Activated CD4-positive, alpha-beta T cell treated with anti-CD3 and anti-CD28 coated beads, Interleukin-2, amount 10 ng/mL, durations not matched to agents 7 days and 5 days (primary cell): ENCODE data around the gene BEND7. TPM values are rescaled to one million over a fixed set of nuclear protein-coding genes. Genes with fewer than 3 reads are reported as not detected.
"Not testable (repeated sequence)": the region's sequence is repeated elsewhere in the genome, so short reads cannot be mapped to it uniquely, and the experiment has no call there.

Experiments used
- CTCF ChIA-PET: fragments of 350-600 bp; sonication (Branson Sonifier 250); formaldehyde crosslinking; loops from one replicate; lab custom pipeline; 2021; ENCODE audit warnings: antibody characterized with exemption; lab: Charles Lee
- POLR2A ChIA-PET: fragments of 350-600 bp; sonication (Branson Sonifier 250); formaldehyde crosslinking; loops from one replicate; lab custom pipeline; 2021; ENCODE audit warnings: antibody characterized with exemption; lab: Charles Lee
- DNase-seq: peaks from one replicate; pipeline ENCODE4 v3.0.0-alpha.2; 2020
- H3K27ac Mint-ChIP-seq: one replicate; pipeline ENCODE4 v1.8.0; 2021; ENCODE audit warnings: mild to moderate bottlenecking, moderate library complexity, mixed read lengths
- H3K27me3 Mint-ChIP-seq: one replicate; pipeline ENCODE4 v1.8.0; 2021; ENCODE audit warnings: mixed read lengths
- H3K36me3 Mint-ChIP-seq: one replicate; pipeline ENCODE4 v1.8.0; 2021; ENCODE audit warnings: low read depth, mixed read lengths
- H3K4me1 Mint-ChIP-seq: one replicate; pipeline ENCODE4 v1.8.0; 2021; ENCODE audit warnings: mixed read lengths
- H3K4me3 Mint-ChIP-seq: one replicate; pipeline ENCODE4 v1.8.0; 2021; ENCODE audit warnings: mild to moderate bottlenecking, moderate library complexity, mixed read lengths
- H3K9me3 Mint-ChIP-seq: one replicate; pipeline ENCODE4 v1.8.0; 2021; ENCODE audit warnings: mixed read lengths
- total RNA-seq, 2 experiments: library from RNA; stranded (reverse); gene quantifications; one replicate each; pipeline ENCODE4 v1.2.3, GENCODE V29; 2021

Gene BEND7
- total RNA-seq, 2 experiments from 2014 or later: not detected

DNA sequence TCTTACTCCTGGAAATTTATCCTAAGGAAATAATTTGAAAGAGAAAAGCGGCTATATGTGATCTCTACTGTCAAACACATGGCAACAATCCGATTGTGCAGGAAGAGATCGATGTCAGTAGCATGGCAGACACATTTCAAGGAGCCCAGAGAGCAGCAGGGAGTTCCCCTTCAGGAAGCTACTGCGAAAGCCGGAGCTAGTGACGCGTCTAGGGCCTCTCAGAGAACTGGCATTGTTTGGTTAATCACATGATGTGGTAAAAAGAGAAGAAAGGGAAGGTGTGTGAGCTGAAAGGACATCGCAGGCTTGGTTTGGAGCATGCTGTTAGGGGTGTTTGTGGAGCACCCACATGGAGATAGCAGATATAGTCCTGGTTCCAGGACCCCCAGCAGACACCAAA, 74.9 kb downstream of the BEND7 start:
- peak; percentile 22 for DNase-seq
- no peak overlapping the region for H3K4me3 Mint-ChIP-seq
- H3K27ac Mint-ChIP-seq: no peak overlapping the region
- ChIA-PET CTCF (interaction anchor here (1.1 kb wide), 1 partner anchor 13 kb away, joined by 3 read pairs; no protein-coding TSS in a partner anchor), POLR2A (no interaction called here)
- peaks cover 6% of the 10 kb centered on the region for H3K27me3 Mint-ChIP-seq
- H3K36me3 Mint-ChIP-seq: no peaks in the 10 kb centered on the region
- peaks cover 5% of the 10 kb centered on the region for H3K4me1 Mint-ChIP-seq
- H3K9me3 Mint-ChIP-seq: no peaks in the 10 kb centered on the region

DNA sequence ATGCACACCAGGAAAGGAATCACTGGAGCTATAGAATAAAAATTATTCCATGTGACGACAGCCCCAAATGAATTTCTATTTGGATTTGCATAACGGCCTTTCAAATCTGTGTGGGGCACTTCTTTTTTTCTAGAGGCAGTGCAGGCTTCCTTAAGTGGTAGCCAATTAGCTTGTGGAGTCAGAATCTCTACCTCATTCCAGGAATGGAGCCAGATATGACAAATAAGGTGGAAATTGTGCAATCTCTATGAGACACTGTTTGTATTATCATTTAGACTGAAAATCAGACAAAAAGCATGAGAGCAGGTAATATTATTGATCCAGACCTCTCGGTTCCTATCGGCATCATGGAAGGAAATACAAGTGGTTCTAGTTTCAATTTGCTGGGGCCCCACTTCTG, 78.7 kb downstream of the BEND7 start:
- peaks cover 5% of the 10 kb centered on the region for H3K4me1 Mint-ChIP-seq
- H3K9me3 Mint-ChIP-seq: no peaks in the 10 kb centered on the region
- H3K4me3 Mint-ChIP-seq: no peak overlapping the region
- H3K27ac Mint-ChIP-seq: no peak overlapping the region
- H3K27me3 Mint-ChIP-seq: peaks cover 5% of the 10 kb centered on the region
- POLR2A ChIA-PET: no interaction called here
- CTCF ChIA-PET: interaction anchor here (1.4 kb wide), 1 partner anchor 10 kb away, joined by 6 read pairs; no protein-coding TSS in a partner anchor
- no peaks in the 10 kb centered on the region for H3K36me3 Mint-ChIP-seq
- no peak for DNase-seq

DNA sequence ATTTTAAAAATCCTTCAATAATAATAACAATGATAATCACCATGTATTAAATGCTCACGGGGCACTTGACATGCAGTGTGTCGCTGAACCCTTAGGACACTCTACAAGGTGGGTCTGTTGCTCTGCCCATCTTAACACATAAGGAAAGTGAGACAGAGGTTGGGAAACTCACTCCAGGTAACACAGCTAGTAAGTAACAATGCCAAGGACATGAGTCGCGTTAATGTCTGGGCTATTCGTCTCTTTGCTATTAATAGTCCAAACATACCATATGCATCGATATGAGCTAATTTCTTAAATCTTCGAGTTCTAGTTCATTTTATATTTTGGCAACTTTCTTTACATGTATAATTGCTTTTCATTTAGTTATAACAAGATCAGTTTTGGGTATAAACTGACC, 79.5 kb downstream of the BEND7 start:
- H3K9me3 Mint-ChIP-seq: no peaks in the 10 kb centered on the region
- H3K36me3 Mint-ChIP-seq: no peaks in the 10 kb centered on the region
- CTCF ChIA-PET: interaction anchor here (1.4 kb wide), 1 partner anchor 10 kb away, joined by 6 read pairs; no protein-coding TSS in a partner anchor
- H3K27ac Mint-ChIP-seq: no peak overlapping the region
- POLR2A ChIA-PET: no interaction called here
- H3K27me3 Mint-ChIP-seq: peaks cover 6% of the 10 kb centered on the region
- DNase-seq: no peak
- H3K4me3 Mint-ChIP-seq: no peak overlapping the region
- H3K4me1 Mint-ChIP-seq: peaks cover 5% of the 10 kb centered on the region

DNA sequence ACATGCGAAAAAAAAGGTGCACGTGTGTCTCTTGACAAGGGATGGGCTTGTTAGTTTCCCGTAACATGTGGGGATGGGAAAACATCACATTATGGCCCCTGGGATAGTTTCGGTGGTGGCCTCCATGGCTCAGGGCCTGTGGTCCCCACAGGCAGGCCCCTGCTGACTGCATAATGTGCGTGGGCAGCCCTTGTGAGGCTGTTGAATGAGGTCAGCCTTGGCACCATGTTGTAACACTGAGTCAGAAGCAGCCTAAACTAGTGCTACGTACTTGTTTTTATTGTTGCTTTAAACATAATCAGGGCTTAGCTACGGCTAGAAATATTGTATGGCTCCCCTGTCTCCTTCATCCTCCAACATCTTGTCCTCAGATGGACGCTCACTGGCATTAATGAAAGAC, 80.6 kb downstream of the BEND7 start:
- H3K9me3 Mint-ChIP-seq: no peaks in the 10 kb centered on the region
- H3K27me3 Mint-ChIP-seq: peaks cover 7% of the 10 kb centered on the region
- no peak overlapping the region for H3K27ac Mint-ChIP-seq
- ChIA-PET POLR2A (no interaction called here), CTCF (no interaction called here)
- H3K36me3 Mint-ChIP-seq: no peaks in the 10 kb centered on the region
- no peaks in the 10 kb centered on the region for H3K4me1 Mint-ChIP-seq
- no peak overlapping the region for H3K4me3 Mint-ChIP-seq
- no peak for DNase-seq

DNA sequence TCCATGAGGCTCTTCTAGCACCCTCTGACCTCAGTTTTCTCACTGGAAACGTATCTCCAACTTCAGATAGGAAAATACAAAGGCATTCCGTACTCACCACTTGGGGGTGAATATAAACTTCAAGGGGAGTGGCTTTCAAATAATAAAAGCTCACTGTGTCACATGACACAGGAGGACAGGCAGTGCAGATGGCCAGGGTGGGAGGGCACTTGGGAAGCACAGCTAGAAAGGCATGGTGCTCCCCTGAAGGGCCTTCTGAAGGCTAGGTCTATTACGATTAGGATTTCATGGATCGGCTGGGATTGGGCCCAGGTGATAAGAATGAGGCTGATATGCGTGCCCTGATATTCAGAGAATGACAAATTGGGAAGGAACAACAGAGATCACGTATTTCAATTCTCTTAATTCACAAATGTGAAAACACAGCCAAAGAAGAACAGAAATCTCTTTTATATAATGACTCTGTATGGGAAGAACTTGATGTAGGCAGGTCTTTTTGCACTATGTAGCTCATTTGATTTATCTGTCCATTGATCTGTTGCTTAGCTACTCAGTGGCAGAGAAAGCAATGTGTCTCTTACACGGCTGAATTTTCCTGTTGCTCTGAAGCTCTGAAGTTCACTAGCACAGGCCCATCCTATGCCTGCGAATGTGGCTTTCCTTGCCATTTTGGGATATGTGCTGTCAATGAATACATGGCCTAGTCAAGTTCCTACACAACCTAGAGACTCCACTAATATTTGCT, 83.0 kb downstream of the BEND7 start:
- H3K36me3 Mint-ChIP-seq: no peaks in the 10 kb centered on the region
- peaks cover under 1% of the 10 kb centered on the region for H3K4me1 Mint-ChIP-seq
- H3K27me3 Mint-ChIP-seq: peaks cover 21% of the 10 kb centered on the region
- ChIA-PET POLR2A (interaction anchor here (0.6 kb wide), 1 partner anchor 10 kb away, joined by 4 read pairs; no protein-coding TSS in a partner anchor), CTCF (interaction anchor here (0.5 kb wide), 1 partner anchor 71 kb away, joined by 3 read pairs; no protein-coding TSS in a partner anchor)
- H3K27ac Mint-ChIP-seq: no peak overlapping the region
- H3K9me3 Mint-ChIP-seq: no peaks in the 10 kb centered on the region
- DNase-seq: no peak
- no peak overlapping the region for H3K4me3 Mint-ChIP-seq

DNA sequence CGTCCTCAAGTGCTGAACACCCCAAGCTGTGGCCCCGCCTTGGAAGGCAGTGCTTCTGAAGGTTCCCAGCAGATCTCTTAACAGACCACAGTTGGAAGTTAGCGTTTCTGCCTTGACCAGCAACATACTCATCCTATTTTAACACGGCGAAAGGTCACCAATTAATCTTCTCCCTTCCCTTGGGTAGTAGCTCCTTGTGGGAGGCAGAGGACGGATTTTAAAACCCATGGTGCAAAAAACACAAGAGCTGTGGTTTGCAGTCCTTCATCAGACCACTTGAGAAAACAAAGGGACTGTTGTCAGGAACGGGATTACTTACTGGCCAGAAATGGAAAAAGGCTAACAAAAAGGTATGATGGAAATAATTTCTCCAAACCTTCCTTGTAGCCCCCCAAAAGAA, 87.3 kb downstream of the BEND7 start:
- Mint-ChIP-seq H3K27ac (no peak overlapping the region), H3K27me3 (peaks cover 39% of the 10 kb centered on the region), H3K4me3 (no peak overlapping the region), H3K9me3 (no peaks in the 10 kb centered on the region), H3K36me3 (no peaks in the 10 kb centered on the region), H3K4me1 (peaks cover 11% of the 10 kb centered on the region)
- ChIA-PET POLR2A (no interaction called here), CTCF (interaction anchor here (0.5 kb wide), 1 partner anchor 20 kb away, joined by 4 read pairs; no protein-coding TSS in a partner anchor)
- DNase-seq: no peak

DNA sequence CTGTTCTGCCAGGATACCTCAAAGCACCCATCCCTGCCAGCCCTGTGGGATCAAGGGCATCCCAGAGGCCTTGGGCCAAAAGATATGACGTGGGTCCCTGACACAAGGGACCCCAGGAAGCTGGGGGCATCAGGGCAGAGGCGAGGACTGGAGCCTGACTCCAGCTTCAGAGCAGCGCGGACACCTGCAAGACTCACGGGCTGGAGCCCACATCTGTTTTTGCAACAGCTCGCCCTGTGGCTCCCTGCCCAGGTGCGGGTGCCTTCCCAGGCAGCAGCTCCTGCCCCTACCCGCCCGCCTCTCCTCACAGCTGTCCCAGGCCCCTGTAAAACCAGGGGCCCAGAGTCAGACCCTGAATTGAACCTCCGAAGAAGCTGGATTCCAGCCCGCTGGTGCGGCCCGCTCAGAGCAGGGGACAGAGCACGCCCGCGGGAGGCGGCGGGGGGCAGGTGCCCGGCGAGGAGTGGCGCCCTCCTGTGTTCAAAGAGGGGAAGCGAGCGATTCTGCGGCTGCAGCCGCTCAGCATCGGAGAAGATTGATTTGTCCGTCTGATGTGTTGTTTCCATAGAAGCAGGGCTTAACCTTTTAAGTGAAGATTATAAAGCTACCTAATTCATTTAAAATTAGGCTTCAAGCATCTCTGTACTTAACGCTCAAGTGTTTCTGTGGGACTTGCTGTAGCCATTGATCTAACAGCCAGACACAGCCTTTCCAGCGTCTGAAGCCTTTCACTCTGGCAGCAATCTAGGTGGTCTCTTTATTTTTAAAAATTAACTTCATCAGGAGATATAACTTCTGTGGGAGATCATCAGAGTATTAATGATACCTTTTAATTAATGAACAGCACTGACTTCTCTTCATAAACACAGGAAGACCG, 88.4 kb downstream of the BEND7 start:
- peaks cover 43% of the 10 kb centered on the region for H3K27me3 Mint-ChIP-seq
- H3K4me1 Mint-ChIP-seq: peaks cover 11% of the 10 kb centered on the region
- no peaks in the 10 kb centered on the region for H3K36me3 Mint-ChIP-seq
- peak overlapping the region; percentile 57 for H3K4me3 Mint-ChIP-seq
- peak; percentile 62 for DNase-seq
- no peak overlapping the region for H3K27ac Mint-ChIP-seq
- ChIA-PET POLR2A (interaction anchor here (0.6 kb wide), 1 partner anchor 31 kb away, joined by 3 read pairs; no protein-coding TSS in a partner anchor), CTCF (interaction anchor here (0.7 to 1.8 kb wide), 7 partner anchors 9 to 87 kb away, joined by 3 to 6 read pairs (median 3); no protein-coding TSS in a partner anchor)
- H3K9me3 Mint-ChIP-seq: no peaks in the 10 kb centered on the region

DNA sequence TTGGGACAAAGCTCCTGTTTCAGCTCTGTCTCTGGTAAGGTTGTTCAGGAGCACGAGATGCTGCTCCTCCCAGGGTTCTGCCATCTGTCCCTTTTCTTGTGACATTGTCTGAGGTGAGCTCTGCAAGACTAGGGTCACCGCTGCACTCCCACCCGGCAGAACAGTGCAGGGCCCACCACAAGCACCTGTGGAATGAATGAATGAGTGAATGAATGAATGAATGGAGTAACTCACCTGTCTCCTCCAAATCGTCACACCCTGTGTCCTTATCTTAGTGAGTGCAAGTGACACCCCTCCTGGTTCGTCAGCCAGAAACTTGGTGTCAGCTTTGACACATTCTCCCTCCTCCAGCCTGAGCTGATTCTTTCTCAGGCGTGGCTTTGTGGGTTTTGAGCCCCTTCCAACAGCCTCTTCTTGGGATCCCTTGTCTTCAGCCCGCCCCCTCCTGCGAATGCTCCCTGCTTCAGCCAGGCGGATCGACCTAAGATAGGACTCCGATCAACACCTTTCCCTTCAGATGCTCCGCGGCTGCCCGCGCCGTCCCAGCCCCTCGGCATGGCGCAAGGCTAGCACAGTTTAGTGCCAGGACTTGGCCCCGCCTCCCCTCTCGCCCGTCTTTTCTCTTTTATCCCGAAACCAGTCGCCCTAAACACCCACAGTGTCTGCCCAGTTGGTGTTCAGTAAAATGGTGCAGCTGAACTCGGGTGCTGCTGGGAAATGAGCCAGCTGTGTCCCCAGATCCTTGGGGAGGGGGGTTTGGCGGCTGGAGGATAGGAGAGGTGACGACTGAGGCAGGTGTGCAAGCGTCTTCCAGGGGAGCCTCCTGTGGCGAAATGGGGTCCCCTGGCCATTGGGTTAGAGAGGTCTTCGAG, 89.3 kb downstream of the BEND7 start:
- POLR2A ChIA-PET: no interaction called here
- Mint-ChIP-seq H3K4me3 (peak overlapping the region; percentile 57), H3K27ac (no peak overlapping the region), H3K27me3 (peaks cover 43% of the 10 kb centered on the region), H3K36me3 (no peaks in the 10 kb centered on the region), H3K9me3 (no peaks in the 10 kb centered on the region), H3K4me1 (peaks cover 11% of the 10 kb centered on the region)
- no peak for DNase-seq
- CTCF ChIA-PET: interaction anchor here (1.1 to 1.8 kb wide), 6 partner anchors 10 to 88 kb away, joined by 3 to 6 read pairs (median 4); no protein-coding TSS in a partner anchor

DNA sequence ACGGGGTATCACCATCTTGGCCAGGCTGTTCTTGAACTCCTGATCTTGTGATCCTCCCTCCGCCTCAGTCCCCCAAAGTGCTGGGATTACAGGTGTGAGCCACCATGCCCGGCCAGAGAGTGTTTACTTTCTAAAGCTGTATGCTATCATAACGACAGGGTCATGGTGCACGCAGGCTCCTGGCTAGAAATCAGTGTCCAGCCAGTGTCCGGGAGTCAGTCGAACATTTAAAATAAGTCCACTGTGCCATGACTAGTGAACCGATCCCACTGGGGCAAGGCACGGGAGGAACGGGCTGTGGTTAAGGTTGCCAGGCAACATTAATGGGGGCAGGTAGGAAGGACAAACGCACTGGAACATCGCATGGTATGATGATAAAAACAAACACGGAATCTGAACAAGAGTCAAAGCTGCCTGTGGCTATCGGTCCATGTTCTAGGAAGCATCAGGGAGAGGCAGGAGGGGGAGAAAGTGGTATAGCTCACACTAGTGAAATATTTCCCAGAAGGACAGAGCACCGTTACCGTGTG, 91.7 kb downstream of the BEND7 start:
- Mint-ChIP-seq H3K27ac (no peak overlapping the region), H3K4me1 (peaks cover 11% of the 10 kb centered on the region), H3K4me3 (no peak overlapping the region), H3K9me3 (no peaks in the 10 kb centered on the region), H3K27me3 (peaks cover 41% of the 10 kb centered on the region), H3K36me3 (no peaks in the 10 kb centered on the region)
- DNase-seq: no peak
- POLR2A ChIA-PET: no interaction called here
- CTCF ChIA-PET: interaction anchor here (0.7 kb wide), 1 partner anchor 42 kb away, joined by 3 read pairs; no protein-coding TSS in a partner anchor

DNA sequence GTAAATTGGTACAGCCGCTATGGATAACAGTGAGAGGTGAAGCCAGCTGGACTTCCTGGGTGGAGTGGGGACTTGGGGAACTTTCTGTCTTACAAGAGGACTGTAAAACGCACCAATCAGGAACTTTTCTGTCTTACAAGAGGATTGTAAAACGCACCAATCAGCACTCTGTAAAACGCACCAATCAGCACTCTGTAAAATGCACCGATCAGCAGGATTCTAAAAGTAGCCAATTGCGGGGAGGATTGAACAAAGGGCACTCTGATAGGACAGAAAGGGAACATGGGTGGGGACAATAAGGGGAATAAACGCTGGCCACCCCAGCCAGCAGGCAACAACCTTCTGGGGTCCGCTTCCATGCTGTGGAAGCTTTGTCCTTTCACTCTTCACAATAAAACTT, 100.9 kb downstream of the BEND7 start:
- peaks cover 16% of the 10 kb centered on the region for H3K27me3 Mint-ChIP-seq
- POLR2A ChIA-PET, H3K4me1 Mint-ChIP-seq, H3K36me3 Mint-ChIP-seq, H3K27ac Mint-ChIP-seq, H3K9me3 Mint-ChIP-seq, DNase-seq, H3K4me3 Mint-ChIP-seq: not testable (repeated sequence)
- CTCF ChIA-PET: interaction anchor here (0.6 to 1.9 kb wide), 2 partner anchors 12 to 1776 kb away, joined by 3 to 5 read pairs; no protein-coding TSS in a partner anchor

DNA sequence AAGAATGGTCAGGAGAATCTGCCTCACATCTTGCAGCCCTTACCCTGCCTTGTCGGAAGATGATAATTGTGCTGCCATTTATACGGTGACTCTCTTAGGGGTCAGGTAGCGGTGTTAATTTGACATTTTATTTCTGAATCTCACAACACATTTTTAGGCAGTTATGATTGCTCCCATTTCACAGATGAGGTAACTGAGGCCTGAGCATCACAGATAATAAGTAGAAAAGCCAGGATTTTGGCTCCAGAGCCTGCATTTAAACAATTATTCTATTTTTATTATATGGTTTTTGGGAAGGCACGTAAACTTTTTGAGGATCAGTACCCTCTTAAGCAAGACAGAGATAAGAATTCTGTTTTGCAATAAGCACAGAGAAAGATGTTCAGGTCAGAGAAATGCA, 103.4 kb downstream of the BEND7 start:
- no peak overlapping the region for H3K27ac Mint-ChIP-seq
- H3K36me3 Mint-ChIP-seq: no peaks in the 10 kb centered on the region
- CTCF ChIA-PET: interaction anchor here (0.6 kb wide), 1 partner anchor 33 kb away, joined by 4 read pairs; no protein-coding TSS in a partner anchor
- no peak for DNase-seq
- H3K27me3 Mint-ChIP-seq: peaks cover 16% of the 10 kb centered on the region
- no peaks in the 10 kb centered on the region for H3K9me3 Mint-ChIP-seq
- no peaks in the 10 kb centered on the region for H3K4me1 Mint-ChIP-seq
- no peak overlapping the region for H3K4me3 Mint-ChIP-seq
- POLR2A ChIA-PET: no interaction called here

DNA sequence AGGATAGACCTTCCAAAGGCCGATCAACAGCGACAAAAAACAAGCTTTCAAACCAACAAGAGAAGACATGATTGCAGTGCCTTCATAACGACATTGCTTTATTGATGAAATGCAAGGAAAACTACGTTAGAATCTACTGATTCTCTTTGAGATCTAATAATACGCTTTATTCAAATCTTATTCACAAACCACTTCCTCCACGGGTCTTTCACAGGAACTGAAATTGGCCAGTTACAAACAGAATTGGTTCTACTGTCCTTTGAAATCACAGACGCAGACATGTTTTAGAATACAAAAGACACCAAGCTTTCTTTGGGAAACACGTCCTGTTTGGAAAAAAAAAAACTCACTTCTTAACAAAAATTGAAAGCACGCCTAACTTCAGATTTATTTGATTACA, 106.0 kb downstream of the BEND7 start:
- H3K36me3 Mint-ChIP-seq: no peaks in the 10 kb centered on the region
- CTCF ChIA-PET: no interaction called here
- no peak overlapping the region for H3K4me3 Mint-ChIP-seq
- DNase-seq: no peak
- H3K4me1 Mint-ChIP-seq: no peaks in the 10 kb centered on the region
- no peaks in the 10 kb centered on the region for H3K9me3 Mint-ChIP-seq
- no peak overlapping the region for H3K27ac Mint-ChIP-seq
- POLR2A ChIA-PET: no interaction called here
- peaks cover 16% of the 10 kb centered on the region for H3K27me3 Mint-ChIP-seq
